IMR-90 (cell line): ENCODE measurements around the gene SKIC8. TPM values are rescaled to one million over a fixed set of nuclear protein-coding genes. Genes with fewer than 3 reads are reported as not detected.

Experiments used
- ATAC-seq: fragments of 200-7000 bp; cut with Tn5 transposase; 2 replicates; pipeline ENCODE4 v1.9.1; 2020; ENCODE audit warnings: low read depth, mild to moderate bottlenecking, moderate library complexity
- BruUV-seq: library from RNA; stranded (reverse); fragments of 400-500 nt; replicated peaks from 2 replicates; lab custom pipeline; 2021; lab: Mats Ljungman, UMichigan
- CTCF ChIA-PET: fragments of 300-600 bp; formaldehyde crosslinking; extraction: SDS; loops from one replicate; lab custom pipeline; 2021; ENCODE audit warnings: antibody characterized with exemption; lab: Yijun Ruan, JAX
- POLR2A ChIA-PET: fragments of 300-600 bp; sonication (Branson Sonifier 250); formaldehyde crosslinking; loops from one replicate; lab custom pipeline; 2022; ENCODE audit warnings: antibody characterized with exemption; ENCODE audit not compliant: unreplicated experiment; lab: Charles Lee
- DNase-seq: peaks from one replicate; pipeline ENCODE4 v3.0.0; 2013
- H2AFZ ChIP-seq: replicated peaks from 2 replicates; pipeline ENCODE3; 2013; ENCODE audit warnings: low read length, mild to moderate bottlenecking; ENCODE audit not compliant: poor library complexity
- H2AK5ac ChIP-seq: 2 replicates; pipeline ENCODE4 v1.6.1; 2013; ENCODE audit warnings: low read depth, low read length, inconsistent platforms
- H2AK9ac ChIP-seq: replicated peaks from 2 replicates; pipeline ENCODE3; 2013; ENCODE audit warnings: mild to moderate bottlenecking, low read depth, low read length, moderate library complexity; ENCODE audit not compliant: poor library complexity
- H2BK120ac ChIP-seq: 2 replicates; pipeline ENCODE4 v1.6.1; 2013; ENCODE audit warnings: low read depth, low read length, inconsistent platforms
- H2BK15ac ChIP-seq: 3 replicates; pipeline ENCODE4 v1.6.1; 2013; ENCODE audit warnings: low read depth, low read length, inconsistent platforms
- H2BK20ac ChIP-seq: 2 replicates; pipeline ENCODE4 v1.6.1; 2013; ENCODE audit warnings: low read depth, mild to moderate bottlenecking, inconsistent platforms, low read length, moderate library complexity
- H2BK5ac ChIP-seq: 2 replicates; pipeline ENCODE4 v1.6.1; 2013; ENCODE audit warnings: mild to moderate bottlenecking, low read depth, low read length, inconsistent platforms; ENCODE audit not compliant: poor library complexity, severe bottlenecking
- H3K14ac ChIP-seq: replicated peaks from 2 replicates; pipeline ENCODE4 v1.6.1; 2013; ENCODE audit warnings: low read depth, low read length, inconsistent platforms
- H3K18ac ChIP-seq: 2 replicates; pipeline ENCODE4 v1.6.1; 2013; ENCODE audit warnings: low read depth, low read length, control low read depth
- H3K23ac ChIP-seq: 2 replicates; pipeline ENCODE4 v1.6.1; 2013; ENCODE audit warnings: low read depth, low read length, inconsistent platforms
- H3K27ac ChIP-seq: 2 replicates; pipeline ENCODE4 v1.5.1; 2013; ENCODE audit warnings: mild to moderate bottlenecking, control low read depth, low read length; ENCODE audit not compliant: insufficient read depth
- H3K27me3 ChIP-seq: 2 replicates; pipeline ENCODE4 v1.6.1; 2013; ENCODE audit warnings: low read length; ENCODE audit not compliant: control insufficient read depth, insufficient read depth
- H3K36me3 ChIP-seq: 2 replicates; pipeline ENCODE4 v1.6.1; 2013; ENCODE audit warnings: low read length, mixed read lengths; ENCODE audit not compliant: control insufficient read depth, insufficient read depth
- H3K4ac ChIP-seq: 2 replicates; pipeline ENCODE4 v1.6.1; 2013; ENCODE audit warnings: low read depth, low read length, inconsistent platforms
- H3K4me1 ChIP-seq: 2 replicates; pipeline ENCODE4 v1.6.1; 2013; ENCODE audit warnings: low read length, mixed read lengths; ENCODE audit not compliant: control insufficient read depth, insufficient read depth
- H3K4me2 ChIP-seq: 2 replicates; pipeline ENCODE4 v1.6.1; 2013; ENCODE audit warnings: low read depth, mild to moderate bottlenecking, control low read depth, low read length, moderate library complexity
- H3K4me3 ChIP-seq: 2 replicates; pipeline ENCODE4 v1.5.1; 2013; ENCODE audit warnings: low read depth, mild to moderate bottlenecking, control low read depth, low read length, moderate library complexity; ENCODE audit not compliant: insufficient read depth
- H3K56ac ChIP-seq: 2 replicates; pipeline ENCODE4 v1.6.1; 2013; ENCODE audit warnings: low read length, inconsistent platforms; ENCODE audit not compliant: insufficient read depth; ENCODE audit errors: extremely low read depth
- H3K79me1 ChIP-seq, 2 experiments: 2 replicates each; pipeline ENCODE4 v1.6.1; 2013; ENCODE audit warnings: low read length in 2 of 2, inconsistent platforms in 1 of 2, low read depth in 1 of 2
- H3K9ac ChIP-seq: 2 replicates; pipeline ENCODE4 v1.6.1; 2013; ENCODE audit warnings: low read depth, low read length, control low read depth
- H3K9me1 ChIP-seq: 2 replicates; pipeline ENCODE4 v1.6.1; 2013; ENCODE audit warnings: low read length, inconsistent platforms; ENCODE audit not compliant: insufficient read depth
- H3K9me3 ChIP-seq: 2 replicates; pipeline ENCODE4 v1.6.1; 2013; ENCODE audit warnings: low read length; ENCODE audit not compliant: control insufficient read depth, insufficient read depth
- H4K20me1 ChIP-seq: 2 replicates; pipeline ENCODE4 v1.6.1; 2013; ENCODE audit warnings: low read length, inconsistent platforms; ENCODE audit not compliant: insufficient read depth
- H4K5ac ChIP-seq: 2 replicates; pipeline ENCODE4 v1.6.1; 2013; ENCODE audit warnings: mild to moderate bottlenecking, low read depth, low read length, control low read depth
- H4K8ac ChIP-seq, 2 experiments: 2 replicates each; pipeline ENCODE4 v1.6.1; 2013; ENCODE audit warnings: low read depth in 2 of 2, low read length in 2 of 2, control low read depth in 1 of 2, inconsistent platforms in 1 of 2
- H4K91ac ChIP-seq: 2 replicates; pipeline ENCODE4 v1.6.1; 2013; ENCODE audit warnings: low read depth, low read length, inconsistent platforms; ENCODE audit not compliant: insufficient read depth
- CHD1 ChIP-seq: IDR thresholded peaks from 2 replicates; pipeline ENCODE4 v1.6.1; 2012; ENCODE audit warnings: low read depth, low read length, improper control_type of control experiment
- FOS ChIP-seq: fragments of 150-350 bp; IDR thresholded peaks from 2 replicates; pipeline ENCODE4 v1.6.1; 2016; ENCODE audit warnings: low read depth, low read length
- MAZ ChIP-seq: IDR thresholded peaks from 2 replicates; pipeline ENCODE4 v1.6.1; 2012; ENCODE audit warnings: low read depth, mild to moderate bottlenecking, low read length, improper control_type of control experiment, moderate library complexity, borderline replicate concordance
- MXI1 ChIP-seq: IDR thresholded peaks from 2 replicates; pipeline ENCODE4 v1.6.1; 2012; ENCODE audit warnings: low read depth, mild to moderate bottlenecking, low read length, moderate library complexity, borderline replicate concordance
- NFE2L2 ChIP-seq: fragments of 150-350 bp; IDR thresholded peaks from 2 replicates; pipeline ENCODE4 v1.6.1; 2016; ENCODE audit warnings: low read depth, mild to moderate bottlenecking, low read length
- POLR2A ChIP-seq: IDR thresholded peaks from 2 replicates; pipeline ENCODE4 v1.6.1; 2012; ENCODE audit warnings: mild to moderate bottlenecking, low read depth, low read length
- RCOR1 ChIP-seq: IDR thresholded peaks from 2 replicates; pipeline ENCODE4 v1.6.1; 2012; ENCODE audit warnings: mild to moderate bottlenecking, low read length, improper control_type of control experiment; ENCODE audit not compliant: insufficient replicate concordance
- SMC3 ChIP-seq: fragments of 150-350 bp; IDR thresholded peaks from 2 replicates; pipeline ENCODE4 v1.6.1; 2016; ENCODE audit warnings: low read depth, mild to moderate bottlenecking, antibody characterized with exemption, low read length, moderate library complexity
- WGBS, 2 experiments: methylation state at CpG; one replicate each; pipeline versions ENCODE4 v1.1.5 to v1.1.7; 2013; ENCODE audit warnings: missing lambda C conversion rate in 2 of 2; ENCODE audit not compliant: insufficient read length in 1 of 2; ENCODE audit errors: extremely low coverage in 2 of 2; 5-methylcytosine and 5-hydroxymethylcytosine counted together
- dilution Hi-C: fragments of 300-500 bp; cut with HindIII; formaldehyde crosslinking; loops from one replicate; pipeline ENCODE4 v1.14.3; 2018; ENCODE audit warnings: low sequenced_read_pairs; ENCODE audit not compliant: unreplicated experiment
- in situ Hi-C: fragments of 300-500 bp; cut with MboI; formaldehyde crosslinking; loops from 3 replicates; pipeline ENCODE4 v1.14.3; 2019; ENCODE audit warnings: low sequenced_read_pairs, inconsistent platforms, mixed read lengths
- intact Hi-C: fragments of 100-400 bp; cut with micrococcal nuclease; formaldehyde crosslinking; loops from 2 replicates; pipeline ENCODE4 v1.10.0; 2022
- polyA plus RNA-seq, 3 experiments: library from polyadenylated mRNA; depleted of rRNA; stranded (reverse); fragments of >200 nt; gene quantifications; 2 replicates each; pipeline ENCODE4 v1.2.3, GENCODE V29; 2012; ENCODE audit warnings: low replicate concordance in 1 of 3
- total RNA-seq: library from RNA; depleted of rRNA; stranded (reverse); fragments of >200 nt; gene quantifications from 2 replicates; pipeline ENCODE4 v1.2.3, GENCODE V29; 2012
- TF ChIP-seq, protein P1 (sequence below): conservative IDR thresholded peaks from 2 replicates; pipeline ENCODE4 v1.5.1; 2012; ENCODE audit warnings: mild to moderate bottlenecking, low read depth, low read length, improper control_type of control experiment

SKIC8 gene
- total and polyA plus RNA-seq, 2 of the 4 experiments (the other 2 are of a cell fraction): 72.2 to 124 TPM

DNA sequence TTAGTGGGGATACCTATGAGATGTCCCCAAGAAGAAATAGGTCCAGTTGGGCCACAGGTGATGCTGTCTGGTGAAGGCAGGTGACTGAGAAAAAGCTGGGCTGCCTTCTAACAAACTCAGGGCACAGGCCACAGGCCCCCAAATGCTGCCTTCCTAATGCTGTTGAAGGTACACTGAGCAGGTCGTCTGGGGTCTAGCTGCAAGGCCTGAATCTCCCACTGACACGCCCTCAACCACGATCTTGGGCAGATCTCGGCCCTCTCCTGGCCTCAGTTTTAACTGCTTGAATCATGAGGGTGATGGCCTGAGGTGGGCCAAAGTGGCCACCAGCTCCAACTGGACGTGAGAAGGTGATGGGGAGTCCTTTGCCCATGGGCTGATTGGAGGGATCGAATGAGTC lies 62.9 kb downstream of the SKIC8 start:
- Histone ChIP-seq H3K27ac (no peak overlapping the region), H4K20me1 (no peaks in the 10 kb centered on the region), H4K91ac (no peak overlapping the region), H3K79me1 (no peaks in the 10 kb centered on the region), H3K9me1 (no peaks in the 10 kb centered on the region), H2BK5ac (no peak overlapping the region), H3K4ac (no peak overlapping the region), H3K18ac (no peak overlapping the region), H2AK5ac (no peak overlapping the region), H2AK9ac (no peak overlapping the region), H4K8ac (no peak overlapping the region), H3K27me3 (peaks cover 51% of the 10 kb centered on the region), H3K4me1 (no peaks in the 10 kb centered on the region), H3K14ac (no peak overlapping the region), H2BK15ac (no peak overlapping the region), H3K56ac (no peak overlapping the region), H3K9ac (no peak overlapping the region), H3K36me3 (no peaks in the 10 kb centered on the region), H2BK120ac (no peak overlapping the region), H3K9me3 (no peaks in the 10 kb centered on the region), H2AFZ (no peak overlapping the region), H4K5ac (no peak overlapping the region), H3K23ac (no peak overlapping the region), H3K4me3 (no peak overlapping the region), H2BK20ac (no peak overlapping the region), H3K4me2 (no peak overlapping the region)
- TF ChIP-seq MXI1: no peak
- no peak for TF ChIP-seq FOS
- TF ChIP-seq POLR2A: no peak
- no peak for TF ChIP-seq NFE2L2
- no peak for TF ChIP-seq CHD1
- TF ChIP-seq, protein P1, sequence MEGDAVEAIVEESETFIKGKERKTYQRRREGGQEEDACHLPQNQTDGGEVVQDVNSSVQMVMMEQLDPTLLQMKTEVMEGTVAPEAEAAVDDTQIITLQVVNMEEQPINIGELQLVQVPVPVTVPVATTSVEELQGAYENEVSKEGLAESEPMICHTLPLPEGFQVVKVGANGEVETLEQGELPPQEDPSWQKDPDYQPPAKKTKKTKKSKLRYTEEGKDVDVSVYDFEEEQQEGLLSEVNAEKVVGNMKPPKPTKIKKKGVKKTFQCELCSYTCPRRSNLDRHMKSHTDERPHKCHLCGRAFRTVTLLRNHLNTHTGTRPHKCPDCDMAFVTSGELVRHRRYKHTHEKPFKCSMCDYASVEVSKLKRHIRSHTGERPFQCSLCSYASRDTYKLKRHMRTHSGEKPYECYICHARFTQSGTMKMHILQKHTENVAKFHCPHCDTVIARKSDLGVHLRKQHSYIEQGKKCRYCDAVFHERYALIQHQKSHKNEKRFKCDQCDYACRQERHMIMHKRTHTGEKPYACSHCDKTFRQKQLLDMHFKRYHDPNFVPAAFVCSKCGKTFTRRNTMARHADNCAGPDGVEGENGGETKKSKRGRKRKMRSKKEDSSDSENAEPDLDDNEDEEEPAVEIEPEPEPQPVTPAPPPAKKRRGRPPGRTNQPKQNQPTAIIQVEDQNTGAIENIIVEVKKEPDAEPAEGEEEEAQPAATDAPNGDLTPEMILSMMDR: no peak
- no peak for TF ChIP-seq MAZ
- no peak for TF ChIP-seq SMC3
- TF ChIP-seq RCOR1: no peak
- no peak for DNase-seq
- in situ Hi-C loops (loop anchor here (10.0 kb wide), 1 partner anchor 122 kb away; no protein-coding TSS in a partner anchor), intact Hi-C loops (no loop called here), dilution Hi-C loops (no loop called here)
- ChIA-PET CTCF (interaction anchor here (0.5 kb wide), 1 partner anchor 124 kb away, joined by 6 read pairs; no protein-coding TSS in a partner anchor), POLR2A (no interaction called here)
- BruUV-seq: no TSS peak
- ATAC-seq: no peak
- WGBS, 2 experiments: 68% methylated on average over 3 of the region's 6 CpGs; no CpG with 5 or more reads in 1 of the 2 experiments
